ENCODE results near the gene WDR91. TPM values are rescaled to one million over a fixed set of nuclear protein-coding genes. Genes with fewer than 3 reads are reported as not detected.

The WDR91 gene
- total RNA-seq, 1 experiment from 2014 or later: 8.4 TPM

GRCh38 chr7:135165862-135166261 lies 45.5 kb downstream of the WDR91 start:
- ChIA-PET CTCF (no interaction called here), POLR2A (ENCODE audit: unreplicated experiment) (interaction anchor here (0.6 kb wide), 2 partner anchors 179 to 765 kb away, joined by 4 to 5 read pairs; partner anchors contain the start of gene AGBL3)
- intact Hi-C loops (cut with micrococcal nuclease; ENCODE audit: unreplicated experiment): no loop called here
- Histone ChIP-seq H3K27ac (no peak overlapping the region), H3K79me2 (ENCODE audit: low read depth) (peaks cover 28% of the 10 kb centered on the region), H3K4me2 (no peak overlapping the region), H3F3A (ENCODE audit: insufficient read depth, low read depth) (peaks cover 16% of the 10 kb centered on the region), H3K27me3 (ENCODE audit: insufficient read depth, low read depth) (no peaks in the 10 kb centered on the region), H3K36me3 (ENCODE audit: low read depth) (peaks cover 26% of the 10 kb centered on the region), H3K9me3 (ENCODE audit: insufficient read depth, low read depth) (no peaks in the 10 kb centered on the region; the same call in none of the 2 replicates), H3K4me1 (replicated peaks; ENCODE audit: insufficient read depth) (peaks cover 13% of the 10 kb centered on the region), H3K9me2 (ENCODE audit: insufficient read depth) (no peaks in the 10 kb centered on the region), H2AFZ (no peak overlapping the region), H4K20me1 (ENCODE audit: insufficient read depth) (0 out of 2 replicates have a peak, but pooled peaks cover 7% of the 10 kb centered on the region), H3K4me3 (no peak overlapping the region)
- BruUV-seq (replicated peaks): no TSS peak
- TF ChIP-seq EZH2 (IDR thresholded peaks at IDR 0.05; ENCODE audit: low read depth) (no peak), CTCF (conservative IDR thresholded peaks at IDR 0.05) (no peak)
- no peak for DNase-seq

GRCh38 chr7:135164357-135165061 lies 46.8 kb downstream of the WDR91 start:
- Histone ChIP-seq H2AFZ (no peak overlapping the region), H3K9me3 (ENCODE audit: insufficient read depth, low read depth) (peaks cover 11% of the 10 kb centered on the region), H4K20me1 (ENCODE audit: insufficient read depth) (0 out of 2 replicates have a peak, but pooled peaks cover 7% of the 10 kb centered on the region), H3K4me3 (no peak overlapping the region), H3K79me2 (ENCODE audit: low read depth) (peaks cover 22% of the 10 kb centered on the region), H3K4me1 (replicated peaks; ENCODE audit: insufficient read depth) (peaks cover 26% of the 10 kb centered on the region), H3K4me2 (no peak overlapping the region), H3K27me3 (ENCODE audit: insufficient read depth, low read depth) (no peaks in the 10 kb centered on the region), H3F3A (ENCODE audit: insufficient read depth, low read depth) (peaks cover 9% of the 10 kb centered on the region), H3K9me2 (ENCODE audit: insufficient read depth) (no peaks in the 10 kb centered on the region), H3K27ac (no peak overlapping the region), H3K36me3 (ENCODE audit: low read depth) (peaks cover 26% of the 10 kb centered on the region)
- BruUV-seq (replicated peaks): no TSS peak
- ChIA-PET CTCF (interaction anchor here (0.6 kb wide), 1 partner anchor 478 kb away, joined by 10 read pairs; no protein-coding TSS in a partner anchor), POLR2A (ENCODE audit: unreplicated experiment) (interaction anchor here (0.6 kb wide), 3 partner anchors 13 to 1429 kb away, joined by 3 to 4 read pairs (median 4); no protein-coding TSS in a partner anchor)
- TF ChIP-seq CTCF (conservative IDR thresholded peaks at IDR 0.05) (no peak), EZH2 (IDR thresholded peaks at IDR 0.05; ENCODE audit: low read depth) (no peak)
- no peak for DNase-seq
- intact Hi-C loops (cut with micrococcal nuclease; ENCODE audit: unreplicated experiment): no loop called here

- Histone ChIP-seq H3K27ac (no peak overlapping the region), H2AFZ (no peak overlapping the region), H3K9me3 (ENCODE audit: insufficient read depth, low read depth) (peaks cover 20% of the 10 kb centered on the region), H3K36me3 (ENCODE audit: low read depth) (peaks cover 27% of the 10 kb centered on the region), H3K4me1 (replicated peaks; ENCODE audit: insufficient read depth) (peaks cover 14% of the 10 kb centered on the region), H4K20me1 (ENCODE audit: insufficient read depth) (no peaks in the 10 kb centered on the region), H3K27me3 (ENCODE audit: insufficient read depth, low read depth) (no peaks in the 10 kb centered on the region), H3K4me2 (no peak overlapping the region), H3K79me2 (ENCODE audit: low read depth) (0 out of 2 replicates have a peak, but pooled peaks cover 5% of the 10 kb centered on the region), H3K4me3 (no peak overlapping the region), H3K9me2 (ENCODE audit: insufficient read depth) (no peaks in the 10 kb centered on the region), H3F3A (ENCODE audit: insufficient read depth, low read depth) (0 out of 2 replicates have a peak, but pooled peaks cover 5% of the 10 kb centered on the region)
- CTCF ChIA-PET: no interaction called here
- intact Hi-C loops (cut with micrococcal nuclease; ENCODE audit: unreplicated experiment): no loop called here
- no peak for DNase-seq
- BruUV-seq (replicated peaks): no TSS peak
- POLR2A ChIA-PET (ENCODE audit: unreplicated experiment): interaction anchor here (0.6 to 0.7 kb wide), 4 partner anchors 13 to 808 kb away, joined by 3 to 6 read pairs (median 4); no protein-coding TSS in a partner anchor
- no peak for TF ChIP-seq EZH2 (IDR thresholded peaks at IDR 0.05; ENCODE audit: low read depth)
- TF ChIP-seq CTCF (conservative IDR thresholded peaks at IDR 0.05): no peak
Observed at GRCh38 chr7:135162382-135163001, 48.8 kb downstream of the WDR91 start.
